Central memory CD8-positive, alpha-beta T cell (primary cell): ENCODE results near the gene KRTAP10-2.
A peak's percentile ranks its signal among the peaks of the same experiment; 100 is the strongest.
"Not testable (repeated sequence)": the region's sequence is repeated elsewhere in the genome, so short reads cannot be mapped to it uniquely, and the experiment has no call there.

Source experiments
- ATAC-seq: fragments of 150-1000 bp; cut with Tn5 transposase; replicated peaks from 2 replicates; pipeline ENCODE4 v1.10.0; 2022; ENCODE audit warnings: mild to moderate bottlenecking, moderate FRiP score, moderate number of reproducible peaks; ENCODE audit not compliant: poor library complexity, severe bottlenecking; ENCODE audit errors: extremely low read depth
- DNase-seq, 2 donors: peaks; one replicate each; pipeline ENCODE4 v3.0.0; 2021; ENCODE audit warnings: low spot score in 2 of 2
- H3K27ac Mint-ChIP-seq: one replicate; pipeline ENCODE4 v1.8.0; 2022; ENCODE audit warnings: low read depth, mild to moderate bottlenecking, moderate library complexity, mixed read lengths
- H3K27me3 Mint-ChIP-seq: one replicate; pipeline ENCODE4 v1.8.0; 2022; ENCODE audit warnings: mixed read lengths
- H3K36me3 Mint-ChIP-seq: one replicate; pipeline ENCODE4 v1.8.0; 2022; ENCODE audit warnings: mild to moderate bottlenecking, moderate library complexity, mixed read lengths; ENCODE audit not compliant: insufficient read depth
- H3K4me1 Mint-ChIP-seq: one replicate; pipeline ENCODE4 v1.8.0; 2022; ENCODE audit warnings: mixed read lengths
- H3K4me3 Mint-ChIP-seq: one replicate; pipeline ENCODE4 v1.8.0; 2022; ENCODE audit warnings: mild to moderate bottlenecking, moderate library complexity, mixed read lengths
- H3K9me3 Mint-ChIP-seq: one replicate; pipeline ENCODE4 v1.8.0; 2022; ENCODE audit warnings: mixed read lengths

The KRTAP10-2 gene

GRCh38 chr21:44568261-44568660 lies 17.0 kb upstream of the KRTAP10-2 start:
- H3K4me3 Mint-ChIP-seq: no peak overlapping the region
- H3K27ac Mint-ChIP-seq: no peak overlapping the region
- no peak for ATAC-seq
- peaks cover 11% of the 10 kb centered on the region for H3K4me1 Mint-ChIP-seq
- no peaks in the 10 kb centered on the region for H3K27me3 Mint-ChIP-seq
- no peaks in the 10 kb centered on the region for H3K9me3 Mint-ChIP-seq
- H3K36me3 Mint-ChIP-seq: no peaks in the 10 kb centered on the region
- no peak for DNase-seq

- ATAC-seq (no peak), DNase-seq (no peak)
- peaks cover 6% of the 10 kb centered on the region for H3K9me3 Mint-ChIP-seq
- peaks cover 11% of the 10 kb centered on the region for H3K4me1 Mint-ChIP-seq
- no peaks in the 10 kb centered on the region for H3K27me3 Mint-ChIP-seq
- no peak overlapping the region for H3K27ac Mint-ChIP-seq
- no peaks in the 10 kb centered on the region for H3K36me3 Mint-ChIP-seq
- no peak overlapping the region for H3K4me3 Mint-ChIP-seq
These were observed 16.3 kb upstream of the KRTAP10-2 start for GRCh38 chr21:44567481-44568171.

DNA sequence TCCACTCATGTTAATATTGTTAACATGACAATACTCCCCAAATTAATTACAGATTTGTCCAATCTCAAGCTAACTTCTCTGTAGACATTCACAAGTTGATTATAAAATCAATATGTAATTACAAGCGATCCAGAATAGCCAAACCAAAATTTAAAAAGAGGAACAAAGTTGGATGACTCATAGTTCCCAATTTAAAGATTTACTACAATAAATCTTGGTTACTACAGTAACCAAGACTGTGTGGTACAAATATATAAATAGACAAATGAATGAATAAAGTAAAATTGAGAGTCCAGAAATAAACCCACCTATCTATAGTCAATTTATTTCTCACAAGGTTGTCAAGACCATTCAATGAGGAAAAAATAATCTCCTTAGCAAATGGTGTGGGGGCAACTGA lies 15.1 kb upstream of the KRTAP10-2 start:
- DNase-seq (no peak), ATAC-seq (no peak)
- H3K4me1 Mint-ChIP-seq: peaks cover 11% of the 10 kb centered on the region
- no peaks in the 10 kb centered on the region for H3K27me3 Mint-ChIP-seq
- no peak overlapping the region for H3K4me3 Mint-ChIP-seq
- peaks cover 11% of the 10 kb centered on the region for H3K9me3 Mint-ChIP-seq
- no peaks in the 10 kb centered on the region for H3K36me3 Mint-ChIP-seq
- no peak overlapping the region for H3K27ac Mint-ChIP-seq

DNA sequence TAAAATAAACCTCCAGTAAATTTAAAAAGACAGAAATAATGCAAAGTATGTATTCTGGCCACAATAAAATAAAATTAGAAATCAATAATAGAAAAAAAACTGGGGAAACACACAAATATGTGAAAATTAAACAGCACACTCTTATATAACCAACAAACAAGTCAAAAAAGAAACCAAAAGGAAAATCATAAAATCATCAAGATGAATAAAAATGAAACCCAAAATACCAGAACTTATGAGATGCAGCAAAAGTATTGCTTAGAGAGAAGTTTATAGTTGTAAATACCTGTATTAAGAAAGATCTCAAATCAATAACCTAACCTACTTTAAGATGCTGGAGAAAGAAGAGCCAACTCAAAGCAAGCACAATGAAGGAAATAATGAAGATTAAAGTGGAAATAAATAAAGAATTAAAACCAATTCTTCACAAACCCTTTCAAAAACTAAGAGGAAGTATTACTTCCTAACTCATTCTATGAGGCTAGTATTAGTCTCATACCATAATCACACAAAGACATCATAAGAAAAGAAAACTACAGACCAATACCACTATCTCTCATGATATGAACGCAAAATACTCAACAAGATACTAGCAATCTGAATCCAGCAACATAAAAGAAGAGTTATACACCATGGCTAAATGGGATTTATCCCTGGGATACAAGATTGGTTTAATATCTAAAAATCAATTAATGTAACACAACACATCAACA lies 13.7 kb upstream of the KRTAP10-2 start:
- no peak for ATAC-seq
- no peak for DNase-seq
- peaks cover 11% of the 10 kb centered on the region for H3K4me1 Mint-ChIP-seq
- no peaks in the 10 kb centered on the region for H3K36me3 Mint-ChIP-seq
- no peak overlapping the region for H3K4me3 Mint-ChIP-seq
- peak overlapping the region; percentile 76 for H3K27ac Mint-ChIP-seq
- H3K9me3 Mint-ChIP-seq: peaks cover 18% of the 10 kb centered on the region
- no peaks in the 10 kb centered on the region for H3K27me3 Mint-ChIP-seq

- no peaks in the 10 kb centered on the region for H3K27me3 Mint-ChIP-seq
- no peak for DNase-seq
- no peak overlapping the region for H3K4me3 Mint-ChIP-seq
- H3K4me1 Mint-ChIP-seq: peaks cover 11% of the 10 kb centered on the region
- no peak for ATAC-seq
- peak overlapping the region; percentile 76 for H3K27ac Mint-ChIP-seq
- peaks cover 23% of the 10 kb centered on the region for H3K9me3 Mint-ChIP-seq
- peaks cover 2% of the 10 kb centered on the region for H3K36me3 Mint-ChIP-seq
These were observed 12.8 kb upstream of the KRTAP10-2 start for GRCh38 chr21:44564099-44564498.

GRCh38 chr21:44558695-44559094 lies 7.4 kb upstream of the KRTAP10-2 start, which contains the start of gene KRTAP10-3:
Gene KRTAP10-3 (minus strand): TSS chr21:44558795. CDS start chr21:44558715, 80 bp downstream.
- H3K27me3 Mint-ChIP-seq: no peaks in the 10 kb centered on the region
- ATAC-seq: no peak
- H3K4me1 Mint-ChIP-seq: no peaks in the 10 kb centered on the region
- no peak within 1 kb of the TSS for H3K4me3 Mint-ChIP-seq
- H3K27ac Mint-ChIP-seq: no peak within 1 kb of the TSS
- DNase-seq: no peak
- H3K9me3 Mint-ChIP-seq: peaks cover 23% of the 10 kb centered on the region
- H3K36me3 Mint-ChIP-seq: peaks cover 2% of the 10 kb centered on the region

GRCh38 chr21:44558329-44558675 lies 7.0 kb upstream of the KRTAP10-2 start:
- H3K4me1 Mint-ChIP-seq: not testable (repeated sequence)

DNA sequence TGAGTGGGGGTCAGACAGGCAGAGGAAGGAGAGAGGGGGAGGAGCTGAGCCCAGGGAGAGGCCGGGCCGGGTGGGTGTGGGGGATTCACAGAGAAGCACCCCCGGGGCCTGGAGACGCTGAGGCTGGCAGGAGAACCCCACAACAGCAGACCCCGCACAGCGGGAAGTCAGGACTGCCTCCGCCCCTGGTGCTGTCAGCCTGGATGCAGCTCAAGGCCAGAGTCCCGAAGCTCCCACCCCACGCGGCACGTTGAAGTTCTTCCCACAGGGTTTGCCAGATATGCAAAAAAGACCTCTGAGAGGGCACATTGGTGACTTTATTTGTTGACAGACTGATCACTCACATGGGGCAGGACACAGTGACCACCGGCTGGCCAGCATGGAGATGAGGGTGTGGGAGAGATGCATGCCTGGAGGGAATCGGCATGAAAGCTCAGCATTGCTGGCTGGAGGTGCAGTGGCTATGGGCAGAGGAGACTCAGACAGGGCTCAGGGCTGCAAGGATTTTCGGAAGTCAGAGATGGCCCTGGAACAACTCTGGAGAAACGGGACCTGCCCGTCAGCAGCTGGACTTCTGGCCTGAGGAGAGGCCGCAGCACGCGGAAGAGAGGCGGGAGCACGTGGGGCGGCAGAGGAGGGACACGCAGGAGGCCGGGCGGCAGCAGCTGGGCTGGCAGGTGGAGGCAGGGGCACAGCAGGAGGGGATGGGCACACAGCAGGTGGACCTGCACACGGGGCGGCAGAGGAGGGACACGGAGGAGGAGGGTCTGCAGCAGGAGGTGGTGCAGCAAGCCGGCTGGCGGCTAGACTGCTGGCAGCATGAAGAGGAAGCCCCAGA lies 6.4 kb upstream of the KRTAP10-2 start:
- ATAC-seq (no peak), DNase-seq (no peak)
- no peak overlapping the region for H3K4me3 Mint-ChIP-seq
- H3K4me1 Mint-ChIP-seq: no peaks in the 10 kb centered on the region
- H3K27me3 Mint-ChIP-seq: no peaks in the 10 kb centered on the region
- H3K27ac Mint-ChIP-seq: no peak overlapping the region
- H3K9me3 Mint-ChIP-seq: peaks cover 24% of the 10 kb centered on the region
- H3K36me3 Mint-ChIP-seq: peaks cover 2% of the 10 kb centered on the region

More at GRCh38 chr21:44558329-44558675, 7.0 kb upstream of the KRTAP10-2 start:
- H3K36me3 Mint-ChIP-seq, H3K27me3 Mint-ChIP-seq, DNase-seq, H3K4me3 Mint-ChIP-seq, H3K27ac Mint-ChIP-seq, ATAC-seq: not testable (repeated sequence)
- peaks cover 26% of the 10 kb centered on the region for H3K9me3 Mint-ChIP-seq

DNA sequence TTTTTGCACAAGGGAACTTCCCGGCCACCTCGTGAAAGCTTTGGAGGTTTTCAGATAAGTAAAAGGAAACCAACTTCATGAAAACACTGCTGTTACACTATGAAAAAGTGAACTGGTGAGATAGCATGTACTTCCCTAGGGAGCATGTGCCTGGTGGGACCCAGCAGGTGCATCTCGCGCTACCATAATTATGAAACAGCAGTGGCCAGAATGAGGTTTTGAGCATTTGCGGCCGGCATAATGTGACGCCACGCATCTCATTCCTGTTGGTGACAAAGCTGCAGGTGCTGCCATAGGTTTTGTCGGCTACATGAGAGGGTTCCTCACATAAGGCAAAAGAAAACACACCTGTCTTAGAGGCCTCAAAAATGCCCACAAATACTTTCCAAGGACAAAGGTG lies 5.6 kb upstream of the KRTAP10-2 start:
- H3K9me3 Mint-ChIP-seq: peaks cover 18% of the 10 kb centered on the region
- H3K4me3 Mint-ChIP-seq: no peak overlapping the region
- H3K27ac Mint-ChIP-seq: no peak overlapping the region
- H3K36me3 Mint-ChIP-seq: peaks cover 2% of the 10 kb centered on the region
- H3K27me3 Mint-ChIP-seq: no peaks in the 10 kb centered on the region
- no peaks in the 10 kb centered on the region for H3K4me1 Mint-ChIP-seq
- ATAC-seq (no peak), DNase-seq (no peak)

DNA sequence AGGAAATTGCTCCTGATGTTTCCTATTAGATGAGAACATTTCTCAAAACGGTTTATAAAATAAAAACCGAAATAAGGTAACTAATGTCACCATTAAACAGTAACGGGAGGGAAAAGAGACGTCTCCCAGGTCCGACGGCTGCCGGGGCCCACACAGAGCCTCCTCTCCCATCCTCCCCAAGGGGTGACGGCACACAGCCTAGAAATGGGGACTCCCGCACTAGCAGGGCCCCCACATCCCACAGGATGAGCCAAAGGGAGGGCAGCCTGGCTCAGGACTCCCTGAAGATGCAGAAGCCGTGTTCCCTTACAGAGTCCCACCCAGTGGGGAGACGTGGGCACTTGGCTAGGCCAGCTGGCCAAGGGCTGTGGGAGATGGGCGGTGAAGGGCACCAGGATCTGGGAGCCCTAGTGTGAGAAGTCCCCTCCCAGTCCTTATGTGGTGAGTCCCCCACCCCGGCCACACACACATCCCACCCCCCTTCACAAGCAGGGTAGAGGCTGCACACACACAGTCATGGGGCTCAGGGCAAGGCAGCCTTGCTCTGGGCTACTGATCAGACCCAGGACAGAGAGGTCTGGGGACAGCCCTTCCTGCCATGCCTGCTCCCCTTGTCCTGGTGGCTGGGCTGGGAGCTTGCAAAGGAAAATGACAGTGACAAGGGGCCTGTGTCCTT lies 4.0 kb upstream of the KRTAP10-2 start:
- no peak for ATAC-seq
- H3K4me3 Mint-ChIP-seq: no peak overlapping the region
- H3K27me3 Mint-ChIP-seq: no peaks in the 10 kb centered on the region
- H3K36me3 Mint-ChIP-seq: peaks cover 4% of the 10 kb centered on the region
- peak overlapping the region; percentile 35 for H3K27ac Mint-ChIP-seq
- H3K9me3 Mint-ChIP-seq: peaks cover 12% of the 10 kb centered on the region
- no peak for DNase-seq
- H3K4me1 Mint-ChIP-seq: peaks cover 7% of the 10 kb centered on the region

DNA sequence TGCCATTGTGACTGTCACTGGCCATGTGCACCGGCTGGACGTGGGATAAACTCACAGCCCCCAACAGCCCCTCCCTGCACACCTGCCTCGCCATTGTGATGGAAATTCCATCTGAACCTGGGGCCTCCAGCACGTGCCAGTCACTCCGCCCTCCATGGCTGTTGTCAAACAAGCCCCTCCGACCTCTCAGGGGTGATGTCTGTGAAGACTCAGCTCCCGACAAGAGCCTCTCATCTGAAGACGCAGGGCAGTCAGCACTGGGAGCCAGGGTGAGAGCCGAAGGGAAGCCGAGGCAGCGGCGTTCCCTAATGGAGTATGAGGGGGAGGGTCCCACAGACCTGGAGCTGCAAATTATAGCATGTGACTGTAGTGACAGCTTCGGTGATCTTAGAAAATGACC lies 1.4 kb upstream of the KRTAP10-2 start:
- no peak overlapping the region for H3K27ac Mint-ChIP-seq
- H3K27me3 Mint-ChIP-seq: no peaks in the 10 kb centered on the region
- DNase-seq: no peak

GRCh38 chr21:44552136-44552535 lies 831 bp upstream of the KRTAP10-2 start:
- H3K36me3 Mint-ChIP-seq: peaks cover 6% of the 10 kb centered on the region
- H3K4me1 Mint-ChIP-seq: peaks cover 27% of the 10 kb centered on the region
- no peak for ATAC-seq
- H3K27me3 Mint-ChIP-seq: no peaks in the 10 kb centered on the region
- no peak for DNase-seq
- no peak overlapping the region for H3K27ac Mint-ChIP-seq
- no peak overlapping the region for H3K4me3 Mint-ChIP-seq
- H3K9me3 Mint-ChIP-seq: peaks cover 14% of the 10 kb centered on the region

More for the DNA sequence above, 1.4 kb upstream of the KRTAP10-2 start:
- Mint-ChIP-seq H3K9me3 (peaks cover 9% of the 10 kb centered on the region), H3K4me1 (peaks cover 21% of the 10 kb centered on the region), H3K36me3 (peaks cover 4% of the 10 kb centered on the region), H3K4me3 (no peak overlapping the region)
- ATAC-seq: no peak
